ENCODE measurements around the gene NAA15. TPM values are rescaled to one million over a fixed set of nuclear protein-coding genes. Genes with fewer than 3 reads are reported as not detected.

Gene NAA15
- total RNA-seq: 99.6 and 105 TPM in 2 replicates

DNA sequence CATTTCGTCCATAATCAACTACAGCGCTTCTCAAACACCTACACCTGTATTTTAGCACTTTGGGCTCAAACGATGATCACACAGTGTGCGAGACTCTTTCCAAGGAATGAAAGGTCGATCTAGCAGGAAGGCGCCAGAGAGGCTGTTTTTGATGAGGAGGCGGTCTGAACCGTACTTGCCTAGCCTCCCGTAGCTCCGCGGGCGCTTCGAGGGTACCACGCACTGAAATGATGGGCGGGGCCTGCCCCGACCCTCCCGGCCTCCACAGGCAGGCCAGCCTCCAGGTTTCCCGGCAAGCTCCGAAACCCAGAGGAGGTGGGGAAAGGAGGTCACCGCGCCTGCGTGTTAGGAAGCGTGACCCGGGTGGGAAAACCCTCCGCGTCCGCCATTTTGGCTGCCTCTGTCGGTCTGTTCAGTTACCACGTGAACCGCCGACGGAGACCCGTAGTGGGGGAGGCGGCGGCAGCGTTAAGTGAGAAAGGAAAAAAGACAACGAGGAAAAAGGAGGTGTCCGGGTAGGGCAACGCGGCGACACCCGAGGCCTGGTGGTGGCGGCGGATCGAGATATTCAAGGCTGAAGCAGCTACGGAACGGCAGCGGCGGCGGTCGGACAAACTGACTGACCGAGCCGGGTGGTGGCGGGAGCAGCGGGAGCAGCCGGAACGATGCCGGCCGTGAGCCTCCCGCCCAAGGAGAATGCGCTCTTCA is at the start of gene NAA15:
Gene NAA15 (plus strand): TSS at position 393 of the 708 bp plus-strand sequence. CDS start 273 bp downstream, at position 666.

GRCh38 chr4:139279760-139280620 is 21.3 kb upstream of the NAA15 start, which contains the start of gene MGARP:
MGARP (minus strand) TSS chr4:139280225; CDS start chr4:139280158, 67 bp downstream.

GRCh38 chr4:139301821-139302611 is 711 bp downstream of the NAA15 start, which contains the start of gene NDUFC1:
NDUFC1 (minus strand) TSS chr4:139302477; CDS start chr4:139295798, 6,679 bp downstream.

DNA sequence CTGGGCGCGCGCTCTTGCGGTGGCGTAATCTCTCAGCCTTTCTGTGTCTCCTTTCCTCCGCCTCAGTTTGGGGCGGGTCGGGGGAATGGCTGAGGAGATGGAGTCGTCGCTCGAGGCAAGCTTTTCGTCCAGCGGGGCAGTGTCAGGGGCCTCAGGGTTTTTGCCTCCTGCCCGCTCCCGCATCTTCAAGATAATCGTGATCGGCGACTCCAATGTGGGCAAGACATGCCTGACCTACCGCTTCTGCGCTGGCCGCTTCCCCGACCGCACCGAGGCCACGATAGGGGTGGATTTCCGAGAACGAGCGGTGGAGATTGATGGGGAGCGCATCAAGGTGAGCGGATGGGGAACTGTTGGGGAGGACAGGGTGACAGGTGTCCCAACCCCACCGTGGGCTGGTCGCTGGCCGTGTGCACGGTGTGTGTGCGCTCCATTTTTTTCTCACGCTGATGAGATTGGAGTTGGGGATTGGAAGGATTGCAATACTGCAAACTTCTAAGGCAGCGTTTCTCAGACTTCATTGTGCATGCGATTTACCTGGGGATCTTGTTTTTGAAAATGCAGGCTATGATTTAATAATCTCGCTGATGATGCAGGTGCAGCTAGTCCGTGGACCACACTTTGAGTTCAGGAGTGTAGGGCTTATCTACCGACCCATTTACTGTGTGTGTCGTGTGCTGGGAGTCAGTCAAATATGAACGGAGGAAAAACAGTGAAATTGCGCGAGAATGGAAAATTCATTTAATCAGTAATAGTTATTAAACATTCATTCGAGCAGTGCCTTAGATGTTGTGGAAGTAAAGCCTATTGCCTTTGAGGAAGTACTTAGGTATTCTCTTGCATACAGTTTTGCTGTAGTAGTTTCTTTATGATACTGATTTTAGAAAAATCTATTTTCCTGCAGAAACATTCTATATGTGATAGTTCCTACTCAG is 153.1 kb downstream of the NAA15 start, which contains the start of gene RAB33B:
Gene RAB33B (plus strand): TSS at position 11 of the 935 bp plus-strand sequence. CDS start 75 bp downstream, at position 86.

Small RNA genes lying within 50 kb of the gene (small RNA-seq; reads per million reads assigned to genes)
- gene RF01225 (not detected), gene RNU6-1074P (not detected), gene RNU6-1214P (not detected)

Other genes starting within 250 kb of the NAA15 start
- 48.9 and 50.4 TPM in 2 replicates for gene ELF2, start 124.3 kb upstream of the NAA15 start, total RNA-seq
- gene MGARP, start 21.3 kb upstream of the NAA15 start, total RNA-seq: 4.4 and 45.3 TPM in 2 replicates
- 55.9 and 56.6 TPM in 2 replicates for gene NDUFC1, start 972 bp downstream of the NAA15 start, total RNA-seq
- gene RAB33B, start 152.6 kb downstream of the NAA15 start, total RNA-seq: 30.8 and 40.4 TPM in 2 replicates